ENCODE results near the gene DIP2B. TPM values are rescaled to one million over a fixed set of nuclear protein-coding genes. Genes with fewer than 3 reads are reported as not detected.

The DIP2B gene
- polyA plus RNA-seq, 2 of the 4 experiments (the other 2 are of a cell fraction) = 16.9 to 29.3 TPM

DNA sequence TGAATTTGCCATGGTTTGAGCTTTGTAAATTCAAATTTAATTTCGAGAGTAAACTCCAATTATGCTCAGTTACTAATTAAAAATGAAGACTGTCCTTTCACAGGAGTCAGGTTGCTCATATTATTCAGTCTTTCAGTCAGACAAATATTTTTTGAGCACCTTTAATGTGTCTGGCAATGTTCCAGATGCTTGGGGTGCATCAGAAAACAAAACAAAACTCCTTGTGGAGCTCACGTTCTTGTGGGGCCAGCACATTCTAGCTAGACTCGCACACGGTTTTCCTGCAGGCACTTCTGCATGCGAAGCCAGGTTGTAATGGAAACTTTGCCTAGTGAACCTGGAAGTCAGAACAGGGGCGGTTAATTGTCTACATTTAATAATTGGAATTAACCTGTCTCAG is 195.2 kb downstream of the DIP2B start:
- WGBS (ENCODE audit: missing lambda C conversion rate) = 95% methylated on average over 6 of the region's 6 CpGs
- Histone ChIP-seq H3K4me3 (no peak overlapping the region), H3K4me1 (no peaks in the 10 kb centered on the region), H3K9me3 (no peaks in the 10 kb centered on the region), H3K4me2 (no peak overlapping the region), H3K27ac (no peak overlapping the region)
- DNase-seq (ENCODE audit: low read depth in 1 of 2, low spot score in 1 of 2) (no peak), ATAC-seq (no peak), FAIRE-seq (no peak)
- POLR2A ChIA-PET = no interaction called here
- no peak for TF ChIP-seq REST (IDR thresholded peaks at IDR 0.05)
- no peak for TF ChIP-seq NFE2L2 (conservative IDR thresholded peaks at IDR 0.05; ENCODE audit: low read length)
- no peak for TF ChIP-seq HOXA7 (CRISPR knock-in tag; IDR thresholded peaks at IDR 0.05)
- TF ChIP-seq BCL3 (IDR thresholded peaks at IDR 0.05) = no peak
- TF ChIP-seq, protein P1, sequence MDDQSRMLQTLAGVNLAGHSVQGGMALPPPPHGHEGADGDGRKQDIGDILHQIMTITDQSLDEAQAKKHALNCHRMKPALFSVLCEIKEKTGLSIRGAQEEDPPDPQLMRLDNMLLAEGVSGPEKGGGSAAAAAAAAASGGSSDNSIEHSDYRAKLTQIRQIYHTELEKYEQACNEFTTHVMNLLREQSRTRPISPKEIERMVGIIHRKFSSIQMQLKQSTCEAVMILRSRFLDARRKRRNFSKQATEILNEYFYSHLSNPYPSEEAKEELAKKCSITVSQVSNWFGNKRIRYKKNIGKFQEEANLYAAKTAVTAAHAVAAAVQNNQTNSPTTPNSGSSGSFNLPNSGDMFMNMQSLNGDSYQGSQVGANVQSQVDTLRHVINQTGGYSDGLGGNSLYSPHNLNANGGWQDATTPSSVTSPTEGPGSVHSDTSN (IDR thresholded peaks at IDR 0.05) = no peak
- no peak for TF ChIP-seq ZNF302 (CRISPR knock-in tag; IDR thresholded peaks at IDR 0.05)
- no peak for TF ChIP-seq HOXB5 (CRISPR knock-in tag; IDR thresholded peaks at IDR 0.05)
- no peak for TF ChIP-seq EP300 (IDR thresholded peaks at IDR 0.05)
- no peak for TF ChIP-seq POLR2AphosphoS2 (conservative IDR thresholded peaks at IDR 0.05; ENCODE audit: low read length)
- TF ChIP-seq CEBPB (IDR thresholded peaks at IDR 0.05) = no peak
- CTCF ChIA-PET = interaction anchor here (0.8 kb wide), 1 partner anchor 36 kb away, joined by 3 read pairs; no protein-coding TSS in a partner anchor

DNA sequence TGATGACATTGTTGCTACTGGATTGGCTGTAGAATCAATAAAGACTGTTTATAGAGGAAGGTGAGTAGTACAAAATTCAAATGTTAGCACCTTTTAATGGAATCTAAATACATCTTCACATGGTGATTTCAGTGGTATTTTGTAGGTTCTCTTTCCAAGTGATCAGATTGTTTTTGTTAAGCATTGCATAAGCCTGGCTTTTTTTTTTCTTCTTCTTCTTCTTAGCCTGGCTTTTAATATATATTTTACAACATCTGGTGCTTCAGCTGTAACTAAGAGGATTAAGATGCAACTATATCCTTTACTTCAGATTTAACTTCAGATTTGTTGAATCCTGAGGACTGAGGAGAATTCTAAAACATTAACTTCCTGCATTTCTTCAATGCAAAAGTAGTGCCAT is 201.8 kb downstream of the DIP2B start:
- H3K4me1 ChIP-seq = no peaks in the 10 kb centered on the region
- TF ChIP-seq, protein P2, sequence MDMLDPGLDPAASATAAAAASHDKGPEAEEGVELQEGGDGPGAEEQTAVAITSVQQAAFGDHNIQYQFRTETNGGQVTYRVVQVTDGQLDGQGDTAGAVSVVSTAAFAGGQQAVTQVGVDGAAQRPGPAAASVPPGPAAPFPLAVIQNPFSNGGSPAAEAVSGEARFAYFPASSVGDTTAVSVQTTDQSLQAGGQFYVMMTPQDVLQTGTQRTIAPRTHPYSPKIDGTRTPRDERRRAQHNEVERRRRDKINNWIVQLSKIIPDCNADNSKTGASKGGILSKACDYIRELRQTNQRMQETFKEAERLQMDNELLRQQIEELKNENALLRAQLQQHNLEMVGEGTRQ (IDR thresholded peaks at IDR 0.05) = no peak
- TF ChIP-seq EHF (CRISPR knock-in tag; IDR thresholded peaks at IDR 0.05) (no peak), FOXS1 (CRISPR knock-in tag; IDR thresholded peaks at IDR 0.05) (no peak), POLR2AphosphoS2 (conservative IDR thresholded peaks at IDR 0.05; ENCODE audit: low read length) (no peak), HEYL (CRISPR knock-in tag; IDR thresholded peaks at IDR 0.05) (no peak), MAFK (IDR thresholded peaks at IDR 0.05; ENCODE audit: partially characterized antibody) (no peak)
- TF ChIP-seq, protein P3, sequence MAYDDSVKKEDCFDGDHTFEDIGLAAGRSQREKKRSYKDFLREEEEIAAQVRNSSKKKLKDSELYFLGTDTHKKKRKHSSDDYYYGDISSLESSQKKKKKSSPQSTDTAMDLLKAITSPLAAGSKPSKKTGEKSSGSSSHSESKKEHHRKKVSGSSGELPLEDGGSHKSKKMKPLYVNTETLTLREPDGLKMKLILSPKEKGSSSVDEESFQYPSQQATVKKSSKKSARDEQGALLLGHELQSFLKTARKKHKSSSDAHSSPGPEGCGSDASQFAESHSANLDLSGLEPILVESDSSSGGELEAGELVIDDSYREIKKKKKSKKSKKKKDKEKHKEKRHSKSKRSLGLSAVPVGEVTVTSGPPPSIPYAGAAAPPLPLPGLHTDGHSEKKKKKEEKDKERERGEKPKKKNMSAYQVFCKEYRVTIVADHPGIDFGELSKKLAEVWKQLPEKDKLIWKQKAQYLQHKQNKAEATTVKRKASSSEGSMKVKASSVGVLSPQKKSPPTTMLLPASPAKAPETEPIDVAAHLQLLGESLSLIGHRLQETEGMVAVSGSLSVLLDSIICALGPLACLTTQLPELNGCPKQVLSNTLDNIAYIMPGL (CRISPR knock-in tag; IDR thresholded peaks at IDR 0.05; ENCODE audit: borderline replicate concordance) = no peak
- TF ChIP-seq, protein P4, sequence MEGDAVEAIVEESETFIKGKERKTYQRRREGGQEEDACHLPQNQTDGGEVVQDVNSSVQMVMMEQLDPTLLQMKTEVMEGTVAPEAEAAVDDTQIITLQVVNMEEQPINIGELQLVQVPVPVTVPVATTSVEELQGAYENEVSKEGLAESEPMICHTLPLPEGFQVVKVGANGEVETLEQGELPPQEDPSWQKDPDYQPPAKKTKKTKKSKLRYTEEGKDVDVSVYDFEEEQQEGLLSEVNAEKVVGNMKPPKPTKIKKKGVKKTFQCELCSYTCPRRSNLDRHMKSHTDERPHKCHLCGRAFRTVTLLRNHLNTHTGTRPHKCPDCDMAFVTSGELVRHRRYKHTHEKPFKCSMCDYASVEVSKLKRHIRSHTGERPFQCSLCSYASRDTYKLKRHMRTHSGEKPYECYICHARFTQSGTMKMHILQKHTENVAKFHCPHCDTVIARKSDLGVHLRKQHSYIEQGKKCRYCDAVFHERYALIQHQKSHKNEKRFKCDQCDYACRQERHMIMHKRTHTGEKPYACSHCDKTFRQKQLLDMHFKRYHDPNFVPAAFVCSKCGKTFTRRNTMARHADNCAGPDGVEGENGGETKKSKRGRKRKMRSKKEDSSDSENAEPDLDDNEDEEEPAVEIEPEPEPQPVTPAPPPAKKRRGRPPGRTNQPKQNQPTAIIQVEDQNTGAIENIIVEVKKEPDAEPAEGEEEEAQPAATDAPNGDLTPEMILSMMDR (IDR thresholded peaks at IDR 0.05) = no peak
- TF ChIP-seq, protein P5, sequence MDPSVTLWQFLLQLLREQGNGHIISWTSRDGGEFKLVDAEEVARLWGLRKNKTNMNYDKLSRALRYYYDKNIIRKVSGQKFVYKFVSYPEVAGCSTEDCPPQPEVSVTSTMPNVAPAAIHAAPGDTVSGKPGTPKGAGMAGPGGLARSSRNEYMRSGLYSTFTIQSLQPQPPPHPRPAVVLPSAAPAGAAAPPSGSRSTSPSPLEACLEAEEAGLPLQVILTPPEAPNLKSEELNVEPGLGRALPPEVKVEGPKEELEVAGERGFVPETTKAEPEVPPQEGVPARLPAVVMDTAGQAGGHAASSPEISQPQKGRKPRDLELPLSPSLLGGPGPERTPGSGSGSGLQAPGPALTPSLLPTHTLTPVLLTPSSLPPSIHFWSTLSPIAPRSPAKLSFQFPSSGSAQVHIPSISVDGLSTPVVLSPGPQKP (IDR thresholded peaks at IDR 0.05; ENCODE audit: low read depth, low read length) = no peak
- POLR2A ChIA-PET = no interaction called here
- H3K4me2 ChIP-seq = no peak overlapping the region
- FAIRE-seq = no peak
- H3K4me3 ChIP-seq = no peak overlapping the region
- H3K9me3 ChIP-seq = no peaks in the 10 kb centered on the region
- CTCF ChIA-PET = no interaction called here
- no peak for DNase-seq (ENCODE audit: low read depth in 1 of 2, low spot score in 1 of 2)
- H3K27ac ChIP-seq = no peak overlapping the region
- ATAC-seq = no peak

Data from A549 (cell line).